Karpas-422 (cell line): ENCODE results near the gene DCDC1. TPM values are rescaled to one million over a fixed set of nuclear protein-coding genes. Genes with fewer than 3 reads are reported as not detected.
A peak's percentile ranks its signal among the peaks of the same experiment; 100 is the strongest.

Experiments
- DNase-seq: peaks from one replicate; pipeline ENCODE4 v3.0.0-alpha.2; 2015
- H2AFZ ChIP-seq: fragments of 200-600 bp; sonication (generic); 2 replicates; pipeline ENCODE4 v1.6.1; 2014; ENCODE audit warnings: antibody characterized with exemption, low read length, mixed read lengths
- H3K27ac ChIP-seq: fragments of 200-600 bp; sonication (generic); 2 replicates; pipeline ENCODE4 v1.5.1; 2014; ENCODE audit warnings: mild to moderate bottlenecking, low read length, moderate library complexity
- H3K27me3 ChIP-seq: fragments of 200-600 bp; sonication (generic); 2 replicates; pipeline ENCODE4 v1.6.1; 2014; ENCODE audit warnings: low read length, mixed read lengths
- H3K36me3 ChIP-seq: fragments of 200-600 bp; sonication (generic); 2 replicates; pipeline ENCODE4 v1.6.1; 2014; ENCODE audit warnings: low read length, mixed read lengths; ENCODE audit not compliant: insufficient read depth
- H3K4me1 ChIP-seq: fragments of 200-600 bp; sonication (generic); 2 replicates; pipeline ENCODE4 v1.6.1; 2014; ENCODE audit warnings: mild to moderate bottlenecking, low read length, mixed read lengths
- H3K4me2 ChIP-seq: fragments of 200-600 bp; sonication (generic); 2 replicates; pipeline ENCODE4 v1.6.1; 2014; ENCODE audit warnings: low read length, low read depth, mild to moderate bottlenecking; ENCODE audit not compliant: poor library complexity, severe bottlenecking
- H3K4me3 ChIP-seq: fragments of 200-600 bp; sonication (generic); 2 replicates; pipeline ENCODE4 v1.5.1; 2014; ENCODE audit warnings: mild to moderate bottlenecking, antibody characterized with exemption, low read length, mixed read lengths
- H3K79me2 ChIP-seq: fragments of 200-600 bp; sonication (generic); 2 replicates; pipeline ENCODE4 v1.6.1; 2014; ENCODE audit warnings: mild to moderate bottlenecking, low read length, mixed read lengths
- H3K9ac ChIP-seq: fragments of 200-600 bp; sonication (generic); 2 replicates; pipeline ENCODE4 v1.6.0; 2014; ENCODE audit warnings: low read length
- H3K9me2 ChIP-seq: fragments of 200-600 bp; sonication (generic), shearing (Covaris generic); replicated peaks from 2 replicates; pipeline ENCODE4 v1.6.0; 2014; ENCODE audit warnings: mild to moderate bottlenecking, low read length, moderate library complexity; ENCODE audit not compliant: insufficient read depth
- H3K9me3 ChIP-seq: fragments of 300-700, 200-600 bp; sonication (generic); 2 replicates; pipeline ENCODE4 v1.6.1; 2014; ENCODE audit warnings: low read length, mixed read lengths
- H4K20me1 ChIP-seq: fragments of 200-600 bp; sonication (generic); 2 replicates; pipeline ENCODE4 v1.6.1; 2014; ENCODE audit warnings: mild to moderate bottlenecking, antibody characterized with exemption, low read length, low read depth; ENCODE audit not compliant: insufficient read depth
- total RNA-seq: library from RNA; depleted of rRNA; stranded (reverse); fragments of >200 nt; shearing (Covaris generic); gene quantifications from 2 replicates; pipeline ENCODE4 v1.2.3, GENCODE V29; 2014; ENCODE audit warnings: low replicate concordance

Gene DCDC1
- total RNA-seq, 1 experiment from 2014 or later = not detected

GRCh38 chr11:30917859-30918478 is 451.6 kb downstream of the DCDC1 start:
- Histone ChIP-seq H3K4me2 (no peak overlapping the region), H3K9me3 (no peaks in the 10 kb centered on the region), H3K36me3 (no peaks in the 10 kb centered on the region), H3K79me2 (no peaks in the 10 kb centered on the region), H3K27ac (no peak overlapping the region), H2AFZ (no peak overlapping the region), H3K27me3 (no peaks in the 10 kb centered on the region), H3K9ac (no peak overlapping the region), H4K20me1 (no peaks in the 10 kb centered on the region), H3K4me3 (no peak overlapping the region), H3K4me1 (no peaks in the 10 kb centered on the region), H3K9me2 (no peaks in the 10 kb centered on the region)
- DNase-seq = peak; percentile 89

- Histone ChIP-seq H3K4me3 (no peak overlapping the region), H3K79me2 (no peaks in the 10 kb centered on the region), H3K27me3 (no peaks in the 10 kb centered on the region), H3K36me3 (no peaks in the 10 kb centered on the region), H3K4me2 (no peak overlapping the region), H3K9ac (no peak overlapping the region), H3K4me1 (no peaks in the 10 kb centered on the region), H2AFZ (no peak overlapping the region), H3K27ac (no peak overlapping the region), H3K9me2 (no peaks in the 10 kb centered on the region), H4K20me1 (no peaks in the 10 kb centered on the region), H3K9me3 (no peaks in the 10 kb centered on the region)
- no peak for DNase-seq
Observed at GRCh38 chr11:30917266-30917665, 452.3 kb downstream of the DCDC1 start.

- Histone ChIP-seq H3K36me3 (no peaks in the 10 kb centered on the region), H3K9ac (no peak overlapping the region), H3K9me2 (no peaks in the 10 kb centered on the region), H3K4me1 (no peaks in the 10 kb centered on the region), H4K20me1 (no peaks in the 10 kb centered on the region), H3K79me2 (no peaks in the 10 kb centered on the region), H3K27me3 (no peaks in the 10 kb centered on the region), H3K27ac (no peak overlapping the region), H3K4me2 (no peak overlapping the region), H3K9me3 (no peaks in the 10 kb centered on the region), H2AFZ (no peak overlapping the region), H3K4me3 (no peak overlapping the region)
- no peak for DNase-seq
Observed at GRCh38 chr11:30916764-30917163, 452.8 kb downstream of the DCDC1 start.

GRCh38 chr11:30914143-30914762 is 455.3 kb downstream of the DCDC1 start:
- DNase-seq = peak; percentile 71
- no peaks in the 10 kb centered on the region for H3K9me3 ChIP-seq
- no peaks in the 10 kb centered on the region for H3K9me2 ChIP-seq
- H3K9ac ChIP-seq = no peak overlapping the region
- H3K79me2 ChIP-seq = no peaks in the 10 kb centered on the region
- no peaks in the 10 kb centered on the region for H3K4me1 ChIP-seq
- H2AFZ ChIP-seq = no peak overlapping the region
- H3K36me3 ChIP-seq = no peaks in the 10 kb centered on the region
- H4K20me1 ChIP-seq = no peaks in the 10 kb centered on the region
- no peak overlapping the region for H3K27ac ChIP-seq
- no peaks in the 10 kb centered on the region for H3K27me3 ChIP-seq
- no peak overlapping the region for H3K4me2 ChIP-seq
- H3K4me3 ChIP-seq = no peak overlapping the region

- no peak overlapping the region for H3K4me2 ChIP-seq
- H3K79me2 ChIP-seq = no peaks in the 10 kb centered on the region
- no peak overlapping the region for H3K4me3 ChIP-seq
- no peaks in the 10 kb centered on the region for H3K36me3 ChIP-seq
- H3K27me3 ChIP-seq = no peaks in the 10 kb centered on the region
- H3K9ac ChIP-seq = no peak overlapping the region
- H4K20me1 ChIP-seq = no peaks in the 10 kb centered on the region
- no peak overlapping the region for H3K27ac ChIP-seq
- H3K4me1 ChIP-seq = no peaks in the 10 kb centered on the region
- no peak overlapping the region for H2AFZ ChIP-seq
- no peaks in the 10 kb centered on the region for H3K9me3 ChIP-seq
- DNase-seq = no peak
- H3K9me2 ChIP-seq = 0 out of 2 replicates have a peak, but pooled peaks cover 3% of the 10 kb centered on the region
Observed at GRCh38 chr11:30911247-30911646, 458.3 kb downstream of the DCDC1 start.

GRCh38 chr11:30908857-30909256 is 460.7 kb downstream of the DCDC1 start:
- Histone ChIP-seq H3K9me3 (no peaks in the 10 kb centered on the region), H3K4me2 (no peak overlapping the region), H3K9me2 (0 out of 2 replicates have a peak, but pooled peaks cover 3% of the 10 kb centered on the region), H3K27ac (no peak overlapping the region), H3K27me3 (no peaks in the 10 kb centered on the region), H2AFZ (no peak overlapping the region), H3K79me2 (no peaks in the 10 kb centered on the region), H3K4me3 (no peak overlapping the region), H3K9ac (no peak overlapping the region), H3K4me1 (no peaks in the 10 kb centered on the region), H4K20me1 (no peaks in the 10 kb centered on the region), H3K36me3 (no peaks in the 10 kb centered on the region)
- DNase-seq = no peak

GRCh38 chr11:30908272-30908671 is 461.3 kb downstream of the DCDC1 start:
- Histone ChIP-seq H3K36me3 (no peaks in the 10 kb centered on the region), H3K9me3 (no peaks in the 10 kb centered on the region), H2AFZ (no peak overlapping the region), H3K4me2 (no peak overlapping the region), H3K27ac (no peak overlapping the region), H3K4me3 (no peak overlapping the region), H3K79me2 (no peaks in the 10 kb centered on the region), H3K4me1 (no peaks in the 10 kb centered on the region), H3K9me2 (0 out of 2 replicates have a peak, but pooled peaks cover 3% of the 10 kb centered on the region), H3K9ac (no peak overlapping the region), H3K27me3 (no peaks in the 10 kb centered on the region), H4K20me1 (no peaks in the 10 kb centered on the region)
- no peak for DNase-seq

- H3K79me2 ChIP-seq = no peaks in the 10 kb centered on the region
- no peaks in the 10 kb centered on the region for H3K4me1 ChIP-seq
- no peak overlapping the region for H3K4me3 ChIP-seq
- H2AFZ ChIP-seq = no peak overlapping the region
- no peak overlapping the region for H3K9ac ChIP-seq
- H3K27me3 ChIP-seq = no peaks in the 10 kb centered on the region
- no peak overlapping the region for H3K4me2 ChIP-seq
- no peaks in the 10 kb centered on the region for H3K36me3 ChIP-seq
- H4K20me1 ChIP-seq = no peaks in the 10 kb centered on the region
- DNase-seq = no peak
- H3K27ac ChIP-seq = no peak overlapping the region
- no peaks in the 10 kb centered on the region for H3K9me3 ChIP-seq
- 0 out of 2 replicates have a peak, but pooled peaks cover 3% of the 10 kb centered on the region for H3K9me2 ChIP-seq
Observed at GRCh38 chr11:30902929-30903328, 466.6 kb downstream of the DCDC1 start.
